HG02938 (cell line): ENCODE results near the gene ZNF254.
"Not testable (repeated sequence)": the region's sequence is repeated elsewhere in the genome, so short reads cannot be mapped to it uniquely, and the experiment has no call there.

Source experiments
- ATAC-seq: cut with Tn5 transposase; IDR thresholded peaks from one replicate; pipeline ENCODE4 v1.9.1; 2021; ENCODE audit warnings: mild to moderate bottlenecking, moderate library complexity; ENCODE audit not compliant: unreplicated experiment

The ZNF254 gene

GRCh38 chr19:24071078-24071477 lies 15.9 kb upstream of the ZNF254 start:
- no peak for ATAC-seq

DNA sequence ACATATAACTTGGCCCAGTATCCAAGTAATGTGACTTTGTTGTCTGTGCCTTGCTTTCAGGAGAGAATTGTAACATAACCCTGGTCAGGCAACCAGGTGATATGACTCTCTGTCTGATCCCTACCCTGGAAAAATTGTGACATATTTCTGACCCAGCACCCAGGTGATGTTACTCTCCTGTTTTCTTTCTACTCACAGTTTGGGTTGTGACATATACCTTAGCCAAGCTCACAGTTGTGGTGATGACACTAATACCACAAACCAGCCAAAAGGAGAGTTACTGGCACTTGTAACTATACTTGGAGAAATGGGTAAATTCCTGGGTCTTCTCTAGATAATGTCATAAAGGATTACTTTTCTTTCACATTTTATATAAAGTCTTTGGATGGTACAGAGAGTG lies 14.3 kb upstream of the ZNF254 start:
- no peak for ATAC-seq

GRCh38 chr19:24073807-24074206 lies 13.2 kb upstream of the ZNF254 start:
- no peak for ATAC-seq

DNA sequence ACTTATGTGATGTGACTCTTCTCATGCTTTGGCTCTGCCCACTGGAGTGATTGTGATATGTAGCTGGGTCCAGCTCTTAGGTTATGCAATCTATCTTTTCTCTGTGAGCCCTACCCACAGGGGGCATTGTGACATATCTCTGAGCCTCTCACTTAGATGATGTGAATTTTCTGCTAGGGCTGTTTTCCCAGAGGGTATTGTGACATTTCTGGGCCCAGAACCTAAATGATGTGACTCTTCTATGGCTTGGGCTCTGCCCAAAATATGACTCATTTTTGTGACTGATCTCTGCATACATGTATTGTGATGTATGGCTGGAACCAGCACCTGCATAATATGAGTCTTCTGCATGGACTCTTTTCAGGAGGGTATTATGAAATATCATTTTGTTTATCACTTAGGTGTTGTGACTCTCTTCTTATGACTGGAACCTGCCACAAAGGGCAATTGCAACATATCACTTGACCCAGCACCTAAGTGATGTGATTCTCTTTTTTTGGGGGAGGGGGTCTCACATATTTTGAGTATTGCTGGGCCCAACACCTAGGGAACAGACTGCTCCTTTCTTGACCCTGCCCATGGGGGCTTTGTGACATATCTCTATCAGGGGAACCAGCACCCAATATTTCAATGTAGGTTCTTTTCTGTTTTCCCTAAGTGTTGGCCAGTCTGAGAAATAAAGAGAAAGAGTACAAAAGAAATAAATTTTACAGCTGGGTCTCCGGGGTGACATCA lies 12.1 kb upstream of the ZNF254 start:
- ATAC-seq, result no peak

GRCh38 chr19:24075530-24075929 lies 11.5 kb upstream of the ZNF254 start:
- ATAC-seq, result not testable (repeated sequence)

GRCh38 chr19:24078680-24079079 lies 8.3 kb upstream of the ZNF254 start:
- ATAC-seq, result no peak

DNA sequence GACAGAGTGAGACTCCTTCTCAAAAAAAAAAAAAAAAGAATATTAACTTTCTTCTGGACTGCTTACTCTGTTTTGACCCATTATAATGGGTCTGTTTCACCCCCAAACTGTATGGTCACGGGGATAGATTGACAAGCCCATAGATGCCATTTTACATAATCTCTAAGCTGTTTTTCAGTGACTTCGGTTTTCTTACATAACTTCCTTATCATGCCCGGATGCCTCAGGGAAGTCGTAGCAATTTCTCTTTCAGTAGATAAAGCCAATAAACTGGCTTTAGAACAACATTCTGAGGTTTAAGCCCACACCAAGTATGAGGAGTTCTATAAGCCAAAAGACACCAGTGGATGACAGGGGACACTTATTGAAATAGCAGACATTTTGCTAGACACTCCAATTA lies 5.9 kb upstream of the ZNF254 start:
- ATAC-seq, result no peak

DNA sequence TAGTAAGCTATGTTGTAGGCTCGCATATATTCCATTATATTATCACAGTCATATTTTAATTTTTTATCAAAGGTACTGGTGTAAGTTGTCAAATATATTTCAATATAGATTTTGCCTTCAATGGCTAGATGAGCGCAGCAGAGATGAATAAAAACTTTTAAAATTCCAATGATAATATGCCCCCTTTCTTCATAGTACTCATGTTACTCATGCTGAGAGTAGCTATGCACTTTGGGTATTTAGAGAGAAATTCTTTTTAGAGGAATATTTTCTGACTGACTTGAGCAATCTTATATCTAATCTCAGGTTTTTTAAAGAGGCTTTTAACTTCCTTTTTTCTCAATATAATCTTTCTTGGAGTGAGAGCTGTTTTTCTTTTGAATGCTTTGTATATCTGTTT lies 11.4 kb downstream of the ZNF254 start:
- ATAC-seq, result no peak

DNA sequence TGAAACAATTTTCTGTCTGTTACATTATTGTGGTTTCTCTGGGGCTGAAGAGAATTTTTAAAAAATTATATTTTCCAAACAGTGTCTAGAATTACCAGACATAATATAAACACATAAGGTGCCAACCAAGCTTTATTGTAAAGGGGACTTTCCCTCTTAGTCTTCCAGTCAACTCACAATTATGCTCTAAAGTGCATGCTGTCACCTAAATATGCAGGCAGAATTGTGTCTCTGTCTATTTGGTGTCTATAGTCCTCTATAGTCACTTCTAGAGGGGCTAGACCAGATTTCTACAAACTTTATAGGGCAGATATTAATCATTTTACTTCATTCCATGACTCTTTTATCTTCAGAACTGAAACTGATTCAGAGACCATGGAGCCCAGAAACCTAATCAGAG lies 12.8 kb downstream of the ZNF254 start:
- no peak for ATAC-seq

DNA sequence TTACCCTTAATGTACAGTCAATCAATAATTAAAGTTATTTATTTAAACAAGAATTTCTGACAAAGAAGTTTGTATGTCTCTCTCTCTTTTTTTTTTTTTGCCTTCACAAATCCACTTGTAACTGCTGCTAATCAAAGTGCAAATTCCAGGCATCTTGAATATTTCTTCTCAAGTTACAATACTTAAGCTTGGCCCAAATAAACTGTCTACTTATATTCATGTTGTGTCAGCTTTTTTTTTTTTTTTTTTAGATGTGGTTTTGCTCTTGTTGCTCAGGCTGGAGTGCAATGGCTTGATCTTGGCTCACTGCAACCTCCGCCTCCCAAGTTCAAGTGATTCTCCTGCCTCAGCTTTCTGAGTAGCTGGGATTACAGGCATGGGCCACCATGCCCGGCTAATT lies 13.6 kb downstream of the ZNF254 start:
- not testable (repeated sequence) for ATAC-seq

DNA sequence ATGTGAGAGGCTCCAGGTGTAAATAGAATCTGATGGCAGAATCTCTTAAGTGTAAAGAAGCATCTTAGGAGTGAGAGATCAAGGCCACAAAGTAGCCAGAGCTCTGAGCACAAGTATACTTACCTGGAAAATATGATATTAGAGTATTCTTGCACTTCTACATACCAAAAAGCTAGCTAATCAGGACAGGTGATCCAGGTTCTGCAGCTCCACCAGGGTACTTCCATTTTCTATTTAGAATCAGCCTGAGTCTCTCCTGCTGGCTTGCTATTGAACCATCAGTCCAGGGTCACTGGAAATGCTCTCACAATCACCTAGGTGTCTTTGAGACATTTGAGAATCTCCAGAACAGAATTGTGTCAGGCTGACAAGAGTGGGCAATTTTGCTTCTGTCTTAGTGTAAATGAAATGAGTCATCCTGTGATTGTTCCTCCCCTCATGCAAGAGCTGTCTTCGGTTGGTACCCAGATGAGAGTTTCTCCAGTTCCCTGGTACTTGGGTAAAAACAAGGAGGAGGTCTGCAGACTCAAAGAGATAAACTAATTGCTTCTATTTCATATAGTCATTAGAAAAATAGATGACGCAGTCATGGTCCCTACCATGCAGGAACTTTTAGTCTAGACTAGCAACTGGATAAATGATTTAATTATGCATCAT lies 14.6 kb downstream of the ZNF254 start:
- no peak for ATAC-seq

DNA sequence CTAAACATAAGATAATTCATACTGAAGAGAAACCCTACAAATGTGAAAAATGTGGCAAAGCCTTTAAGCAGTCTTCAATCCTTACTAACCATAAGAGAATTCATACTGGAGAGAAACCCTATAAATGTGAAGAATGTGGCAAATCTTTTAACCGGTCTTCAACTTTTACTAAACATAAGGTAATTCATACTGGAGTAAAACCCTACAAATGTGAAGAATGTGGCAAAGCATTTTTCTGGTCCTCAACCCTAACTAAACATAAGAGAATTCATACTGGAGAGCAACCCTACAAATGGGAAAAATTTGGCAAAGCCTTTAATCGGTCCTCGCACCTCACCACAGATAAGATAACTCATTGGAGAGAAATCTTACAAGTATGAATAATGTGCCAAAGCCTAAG lies 40.6 kb downstream of the ZNF254 start:
- no peak for ATAC-seq

DNA sequence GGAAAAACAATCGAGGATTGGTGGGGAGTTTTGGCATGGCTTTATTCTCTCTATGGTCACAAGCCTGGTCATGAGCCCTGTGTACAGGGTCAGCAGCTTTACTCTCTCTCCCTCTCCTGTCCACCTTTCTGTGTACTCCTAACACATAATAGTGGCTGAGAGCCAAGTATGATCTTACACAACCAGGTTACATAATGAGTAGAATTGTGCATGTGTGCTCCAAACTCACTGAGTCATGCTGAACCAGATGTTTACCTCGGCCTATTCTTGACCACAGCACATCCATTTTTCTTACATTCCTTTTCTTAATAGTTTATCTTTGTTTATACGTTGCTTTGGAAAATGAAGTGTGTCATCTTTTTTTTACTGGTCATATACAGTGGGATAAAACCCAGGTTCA lies 53.1 kb downstream of the ZNF254 start:
- no peak for ATAC-seq

GRCh38 chr19:24140591-24140990 lies 53.6 kb downstream of the ZNF254 start:
- no peak for ATAC-seq

DNA sequence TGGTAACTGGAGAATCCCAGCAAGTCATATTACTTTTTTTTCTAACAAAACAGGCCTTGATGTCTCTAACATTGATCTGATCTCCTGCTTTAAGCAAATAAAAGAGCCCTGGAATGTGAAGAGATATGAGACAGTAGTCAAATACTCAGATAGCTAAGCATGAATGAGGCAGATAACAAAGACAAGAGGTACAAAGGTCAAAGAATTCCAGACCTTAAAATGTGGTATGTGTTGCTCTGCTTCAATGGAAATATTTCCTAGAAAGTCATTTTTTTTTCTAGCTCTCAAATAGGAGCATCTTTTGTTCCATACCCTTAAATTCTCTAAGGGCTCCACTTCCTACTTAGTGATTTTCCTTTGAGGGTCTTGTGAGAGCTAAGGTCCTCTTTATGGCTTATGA lies 54.6 kb downstream of the ZNF254 start:
- ATAC-seq, result no peak

DNA sequence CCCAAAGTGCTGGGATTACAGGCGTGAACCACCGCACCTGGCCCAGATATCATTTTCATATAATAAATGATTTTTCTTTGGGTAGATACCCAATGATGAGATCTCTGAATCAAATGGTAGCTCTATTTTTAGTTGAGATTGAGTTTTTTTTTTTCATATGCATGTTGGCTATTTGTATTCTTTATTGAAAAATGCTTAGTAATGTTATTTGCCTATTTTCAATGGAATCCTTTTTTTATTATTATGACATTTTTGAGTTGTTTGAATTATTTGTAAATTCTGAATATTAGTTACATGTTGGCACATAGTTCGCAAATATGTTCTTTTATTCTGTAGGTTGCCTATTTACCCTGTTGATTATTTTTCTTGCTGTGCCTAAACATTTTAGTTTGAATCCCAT lies 55.8 kb downstream of the ZNF254 start:
- no peak for ATAC-seq

DNA sequence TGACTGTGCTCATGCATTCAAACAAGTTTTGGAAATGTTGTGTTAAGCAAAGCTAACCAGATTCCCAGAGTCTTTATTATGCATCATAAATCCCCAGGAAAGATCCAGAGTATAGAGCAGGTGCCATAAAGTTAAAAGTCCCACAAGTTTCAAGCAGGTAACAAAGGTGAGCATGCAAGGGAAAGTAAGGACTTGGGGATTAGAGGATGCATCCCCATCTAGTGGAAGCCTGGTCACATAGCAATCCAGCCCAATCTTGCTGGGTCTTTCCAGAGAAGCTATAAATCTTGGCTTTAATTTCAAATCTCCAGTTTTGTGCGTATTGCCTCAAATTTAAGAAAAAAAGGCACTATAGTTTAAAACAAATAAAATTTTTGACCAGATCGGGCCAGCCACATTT lies 72.7 kb downstream of the ZNF254 start:
- ATAC-seq, result no peak

- no peak for ATAC-seq
Observed at GRCh38 chr19:24166055-24166454, 79.1 kb downstream of the ZNF254 start.

- no peak for ATAC-seq
Observed at GRCh38 chr19:24173882-24174281, 86.9 kb downstream of the ZNF254 start.

DNA sequence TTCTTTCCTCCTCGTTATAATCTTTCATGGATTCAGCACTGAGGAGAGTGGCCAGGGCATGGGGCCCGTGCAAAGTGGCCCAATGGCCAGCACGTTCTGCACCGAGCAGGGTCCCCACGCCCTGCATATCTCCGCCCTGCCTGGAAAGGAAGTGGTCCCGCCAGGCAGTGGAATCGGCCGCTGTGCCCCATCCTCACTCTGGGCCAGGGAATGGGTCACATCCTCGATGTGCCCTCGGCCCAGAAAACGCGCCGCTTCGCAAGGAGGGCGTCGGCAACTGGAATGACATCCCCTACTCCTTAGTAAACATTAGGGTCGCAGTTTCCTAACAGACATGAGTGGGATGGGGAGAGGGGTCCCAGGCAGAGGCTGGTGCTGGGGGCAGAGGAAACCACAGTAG lies 90.7 kb downstream of the ZNF254 start:
- ATAC-seq, result no peak

DNA sequence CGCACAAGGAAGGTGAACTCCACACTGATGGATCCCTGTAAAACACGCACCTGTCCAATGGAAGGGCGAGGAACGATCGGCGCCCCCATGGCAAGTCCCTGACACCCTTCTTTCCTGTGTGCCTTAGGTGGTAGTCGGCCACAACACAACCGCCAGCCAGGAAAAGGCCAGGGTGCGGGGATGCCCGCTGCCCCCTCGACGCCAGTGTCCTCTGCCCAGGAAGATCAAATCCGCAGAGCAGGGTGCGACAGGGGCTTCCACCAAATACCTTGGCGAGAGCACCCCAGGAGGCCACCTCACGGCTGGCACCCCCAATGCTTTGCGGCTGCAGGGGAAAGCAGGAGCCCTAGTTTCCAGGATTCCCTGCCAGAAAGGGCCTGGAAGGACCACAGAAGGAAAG lies 91.2 kb downstream of the ZNF254 start:
- ATAC-seq, result no peak
